ENCODE results near the gene XXYLT1. TPM values are rescaled to one million over a fixed set of nuclear protein-coding genes. Genes with fewer than 3 reads are reported as not detected.

XXYLT1 gene
- total and polyA plus RNA-seq, 10 of the 15 experiments (the other 5 are each of a cell fraction or from before 2014, with no cell fraction given): 1.2 to 14.2 (median 9.3) TPM

DNA sequence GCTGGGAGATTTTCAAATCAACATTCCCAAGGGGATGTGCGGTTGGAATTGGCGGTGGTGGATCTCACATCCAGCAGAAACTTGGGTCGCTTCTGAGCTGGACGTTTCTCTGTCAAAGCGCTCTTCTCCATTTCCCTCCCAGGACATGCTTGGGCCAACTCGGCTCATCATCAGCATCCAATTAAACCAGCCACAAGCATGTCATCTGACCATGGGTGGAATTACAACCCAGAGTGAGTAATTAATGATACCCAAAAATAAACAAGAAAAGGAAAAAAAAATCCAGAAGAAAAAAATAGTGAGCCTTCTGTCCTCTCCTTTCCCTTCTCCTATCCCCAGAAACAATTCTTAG is 111.2 kb downstream of the XXYLT1 start:
- H3K4me1 ChIP-seq (ENCODE audit: control insufficient read depth, insufficient read depth, low read length): peaks cover 43% of the 10 kb centered on the region
- in situ Hi-C loops (cut with MboI) (no loop called here), intact Hi-C loops (cut with micrococcal nuclease; ENCODE audit: unreplicated experiment) (no loop called here)
- no peak overlapping the region for H3K9ac ChIP-seq (ENCODE audit: control insufficient read depth, insufficient read depth, low read length)
- no peaks in the 10 kb centered on the region; the same call in 1 of the 2 replicates for H4K20me1 ChIP-seq (ENCODE audit: control insufficient read depth, insufficient read depth)
- H3K79me2 ChIP-seq (ENCODE audit: control insufficient read depth, insufficient read depth, low read length): no peaks in the 10 kb centered on the region
- ChIA-PET RAD21 (ENCODE audit: unreplicated experiment) (interaction anchor here (0.6 to 0.9 kb wide), 2 partner anchors 12 to 26 kb away, joined by 3 to 4 read pairs; no protein-coding TSS in a partner anchor), POLR2A (interaction anchor here (0.9 kb wide), 1 partner anchor 30 kb away, joined by 3 read pairs; no protein-coding TSS in a partner anchor), SMC1A (ENCODE audit: uncharacterized antibody, unreplicated experiment) (interaction anchor here (0.7 to 1.2 kb wide), 3 partner anchors 11 to 28 kb away, joined by 3 to 4 read pairs (median 4); no protein-coding TSS in a partner anchor), CTCF (interaction anchor here (0.8 kb wide), 1 partner anchor 12 kb away, joined by 3 read pairs; no protein-coding TSS in a partner anchor)
- no peak for ATAC-seq
- no peak overlapping the region for H2AFZ ChIP-seq (ENCODE audit: control insufficient read depth, low read depth, low read length)
- H3K36me3 ChIP-seq (ENCODE audit: control insufficient read depth in 2 of 2, insufficient read depth in 2 of 2, low read length in 1 of 2): no peaks in the 10 kb centered on the region; a peak in 3 of 4 replicates
- no peak overlapping the region for H3K27ac ChIP-seq (ENCODE audit: control insufficient read depth, insufficient read depth)
- no peaks in the 10 kb centered on the region for H3K9me3 ChIP-seq (replicated peaks; ENCODE audit: control insufficient read depth, insufficient read depth, low read length)
- no peak for FAIRE-seq
- no peak for DNase-seq (ENCODE audit: low read depth, low spot score)
- BruUV-seq (replicated peaks): no TSS peak
- H3K27me3 ChIP-seq (replicated peaks in 1 of 2; ENCODE audit: control insufficient read depth in 2 of 2, insufficient read depth in 2 of 2, low read length in 1 of 2): no peaks in the 10 kb centered on the region
- no peak overlapping the region for H3K4me2 ChIP-seq (ENCODE audit: control insufficient read depth, insufficient read depth)
- no peak overlapping the region for H3K4me3 ChIP-seq
- 94% methylated on average over 6 of the region's 6 CpGs for WGBS (ENCODE audit: insufficient coverage, insufficient replicate concordance, low lambda C conversion rate, missing lambda C conversion rate)
- TF ChIP-seq, protein P1, sequence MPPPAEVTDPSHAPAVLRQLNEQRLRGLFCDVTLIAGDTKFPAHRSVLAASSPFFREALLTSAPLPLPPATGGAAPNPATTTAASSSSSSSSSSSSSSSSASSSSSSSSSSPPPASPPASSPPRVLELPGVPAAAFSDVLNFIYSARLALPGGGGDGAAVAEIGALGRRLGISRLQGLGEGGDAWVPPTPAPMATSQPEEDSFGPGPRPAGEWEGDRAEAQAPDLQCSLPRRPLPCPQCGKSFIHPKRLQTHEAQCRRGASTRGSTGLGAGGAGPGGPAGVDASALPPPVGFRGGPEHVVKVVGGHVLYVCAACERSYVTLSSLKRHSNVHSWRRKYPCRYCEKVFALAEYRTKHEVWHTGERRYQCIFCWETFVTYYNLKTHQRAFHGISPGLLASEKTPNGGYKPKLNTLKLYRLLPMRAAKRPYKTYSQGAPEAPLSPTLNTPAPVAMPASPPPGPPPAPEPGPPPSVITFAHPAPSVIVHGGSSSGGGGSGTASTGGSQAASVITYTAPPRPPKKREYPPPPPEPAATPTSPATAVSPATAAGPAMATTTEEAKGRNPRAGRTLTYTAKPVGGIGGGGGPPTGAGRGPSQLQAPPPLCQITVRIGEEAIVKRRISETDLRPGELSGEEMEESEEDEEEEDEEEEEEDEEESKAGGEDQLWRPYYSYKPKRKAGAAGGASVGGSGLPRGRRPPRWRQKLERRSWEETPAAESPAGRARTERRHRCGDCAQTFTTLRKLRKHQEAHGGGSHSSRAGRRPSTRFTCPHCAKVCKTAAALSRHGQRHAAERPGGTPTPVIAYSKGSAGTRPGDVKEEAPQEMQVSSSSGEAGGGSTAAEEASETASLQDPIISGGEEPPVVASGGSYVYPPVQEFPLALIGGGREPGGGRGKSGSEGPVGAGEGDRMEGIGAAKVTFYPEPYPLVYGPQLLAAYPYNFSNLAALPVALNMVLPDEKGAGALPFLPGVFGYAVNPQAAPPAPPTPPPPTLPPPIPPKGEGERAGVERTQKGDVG (CRISPR knock-in tag; IDR thresholded peaks at IDR 0.05): no peak
- TF ChIP-seq ZBED1 (IDR thresholded peaks at IDR 0.05; ENCODE audit: borderline replicate concordance) (no peak), PAX8 (IDR thresholded peaks at IDR 0.05) (no peak), RAD21 (IDR thresholded peaks at IDR 0.05; ENCODE audit: insufficient read depth, low read depth, low read length) (no peak), ZNF24 (IDR thresholded peaks at IDR 0.05) (no peak), KAT2A (conservative IDR thresholded peaks at IDR 0.05; ENCODE audit: control insufficient read depth, low read depth, low read length) (no peak), CBFB (IDR thresholded peaks at IDR 0.05; ENCODE audit: low read depth) (no peak), HCFC1 (IDR thresholded peaks at IDR 0.05; ENCODE audit: low read length) (no peak), ZNF592 (IDR thresholded peaks at IDR 0.05) (no peak), TCF3 (IDR thresholded peaks at IDR 0.05; ENCODE audit: borderline replicate concordance, insufficient read depth, low read depth, low read length) (no peak), CREB1 (IDR thresholded peaks at IDR 0.05; ENCODE audit: low read depth) (no peak), BACH1 (IDR thresholded peaks at IDR 0.05; ENCODE audit: borderline replicate concordance) (no peak), SREBF1 (IDR thresholded peaks at IDR 0.05; ENCODE audit: low read length) (no peak)
- TF ChIP-seq, protein P2, sequence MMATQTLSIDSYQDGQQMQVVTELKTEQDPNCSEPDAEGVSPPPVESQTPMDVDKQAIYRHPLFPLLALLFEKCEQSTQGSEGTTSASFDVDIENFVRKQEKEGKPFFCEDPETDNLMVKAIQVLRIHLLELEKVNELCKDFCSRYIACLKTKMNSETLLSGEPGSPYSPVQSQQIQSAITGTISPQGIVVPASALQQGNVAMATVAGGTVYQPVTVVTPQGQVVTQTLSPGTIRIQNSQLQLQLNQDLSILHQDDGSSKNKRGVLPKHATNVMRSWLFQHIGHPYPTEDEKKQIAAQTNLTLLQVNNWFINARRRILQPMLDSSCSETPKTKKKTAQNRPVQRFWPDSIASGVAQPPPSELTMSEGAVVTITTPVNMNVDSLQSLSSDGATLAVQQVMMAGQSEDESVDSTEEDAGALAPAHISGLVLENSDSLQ (IDR thresholded peaks at IDR 0.05): no peak
- TF ChIP-seq, protein P3, sequence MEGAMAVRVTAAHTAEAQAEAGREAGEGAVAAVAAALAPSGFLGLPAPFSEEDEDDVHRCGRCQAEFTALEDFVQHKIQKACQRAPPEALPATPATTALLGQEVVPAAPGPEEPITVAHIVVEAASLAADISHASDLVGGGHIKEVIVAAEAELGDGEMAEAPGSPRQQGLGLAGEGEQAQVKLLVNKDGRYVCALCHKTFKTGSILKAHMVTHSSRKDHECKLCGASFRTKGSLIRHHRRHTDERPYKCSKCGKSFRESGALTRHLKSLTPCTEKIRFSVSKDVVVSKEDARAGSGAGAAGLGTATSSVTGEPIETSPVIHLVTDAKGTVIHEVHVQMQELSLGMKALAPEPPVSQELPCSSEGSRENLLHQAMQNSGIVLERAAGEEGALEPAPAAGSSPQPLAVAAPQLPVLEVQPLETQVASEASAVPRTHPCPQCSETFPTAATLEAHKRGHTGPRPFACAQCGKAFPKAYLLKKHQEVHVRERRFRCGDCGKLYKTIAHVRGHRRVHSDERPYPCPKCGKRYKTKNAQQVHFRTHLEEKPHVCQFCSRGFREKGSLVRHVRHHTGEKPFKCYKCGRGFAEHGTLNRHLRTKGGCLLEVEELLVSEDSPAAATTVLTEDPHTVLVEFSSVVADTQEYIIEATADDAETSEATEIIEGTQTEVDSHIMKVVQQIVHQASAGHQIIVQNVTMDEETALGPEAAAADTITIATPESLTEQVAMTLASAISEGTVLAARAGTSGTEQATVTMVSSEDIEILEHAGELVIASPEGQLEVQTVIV (IDR thresholded peaks at IDR 0.05; ENCODE audit: borderline replicate concordance, partially characterized antibody): no peak
